ENCODE data around the gene ELOVL5. TPM values are rescaled to one million over a fixed set of nuclear protein-coding genes. Genes with fewer than 3 reads are reported as not detected.

Gene ELOVL5
- total RNA-seq, 2 donors from 2014 or later: 103 to 108 TPM

GRCh38 chr6:53310771-53311585 is 37.8 kb downstream of the ELOVL5 start:
- DNase-seq: no peak
- H3K27ac Mint-ChIP-seq: no peak overlapping the region
- no peak overlapping the region for H3K27ac ChIP-seq (ENCODE audit: low read depth, low read length)

GRCh38 chr6:53309901-53310300 is 38.8 kb downstream of the ELOVL5 start:
- no peak overlapping the region for H3K9ac ChIP-seq (ENCODE audit: extremely low read depth, low read length, poor library complexity, severe bottlenecking)
- Mint-ChIP-seq H3K36me3 (ENCODE audit: low read depth) (peaks cover 14% of the 10 kb centered on the region), H3K27me3 (ENCODE audit: insufficient read depth) (no peaks in the 10 kb centered on the region), H3K9me3 (peaks cover 18% of the 10 kb centered on the region), H3K4me1 (peaks cover 22% of the 10 kb centered on the region), H3K4me3 (no peak overlapping the region), H3K27ac (peak overlapping the region; percentile 48)
- no peaks in the 10 kb centered on the region for H3K27me3 ChIP-seq (ENCODE audit: control insufficient read depth, insufficient read depth, low read length, poor library complexity, severe bottlenecking)
- no peak overlapping the region for H3K27ac ChIP-seq (ENCODE audit: low read depth, low read length)
- no peaks in the 10 kb centered on the region for H3K36me3 ChIP-seq (ENCODE audit: control insufficient read depth, insufficient read depth, low read length)
- no peak overlapping the region for H3K4me3 ChIP-seq (ENCODE audit: low read length)
- H3K4me1 ChIP-seq (ENCODE audit: control insufficient read depth, insufficient read depth, low read length): peaks cover 2% of the 10 kb centered on the region
- TF ChIP-seq, protein P1, sequence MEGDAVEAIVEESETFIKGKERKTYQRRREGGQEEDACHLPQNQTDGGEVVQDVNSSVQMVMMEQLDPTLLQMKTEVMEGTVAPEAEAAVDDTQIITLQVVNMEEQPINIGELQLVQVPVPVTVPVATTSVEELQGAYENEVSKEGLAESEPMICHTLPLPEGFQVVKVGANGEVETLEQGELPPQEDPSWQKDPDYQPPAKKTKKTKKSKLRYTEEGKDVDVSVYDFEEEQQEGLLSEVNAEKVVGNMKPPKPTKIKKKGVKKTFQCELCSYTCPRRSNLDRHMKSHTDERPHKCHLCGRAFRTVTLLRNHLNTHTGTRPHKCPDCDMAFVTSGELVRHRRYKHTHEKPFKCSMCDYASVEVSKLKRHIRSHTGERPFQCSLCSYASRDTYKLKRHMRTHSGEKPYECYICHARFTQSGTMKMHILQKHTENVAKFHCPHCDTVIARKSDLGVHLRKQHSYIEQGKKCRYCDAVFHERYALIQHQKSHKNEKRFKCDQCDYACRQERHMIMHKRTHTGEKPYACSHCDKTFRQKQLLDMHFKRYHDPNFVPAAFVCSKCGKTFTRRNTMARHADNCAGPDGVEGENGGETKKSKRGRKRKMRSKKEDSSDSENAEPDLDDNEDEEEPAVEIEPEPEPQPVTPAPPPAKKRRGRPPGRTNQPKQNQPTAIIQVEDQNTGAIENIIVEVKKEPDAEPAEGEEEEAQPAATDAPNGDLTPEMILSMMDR (conservative IDR thresholded peaks at IDR 0.05): no peak
- 88 to 90% methylated on average over 2 to 4 of the region's 4 CpGs for WGBS, 2 experiments (ENCODE audit: insufficient coverage in 1 of 2, insufficient read length in 1 of 2)
- no peak for DNase-seq
- peaks cover 16% of the 10 kb centered on the region for H3K9me3 ChIP-seq (ENCODE audit: control insufficient read depth, low read length)

More at GRCh38 chr6:53310771-53311585, 37.8 kb downstream of the ELOVL5 start:
- Histone ChIP-seq H3K36me3 (ENCODE audit: control insufficient read depth, insufficient read depth, low read length) (no peaks in the 10 kb centered on the region), H3K4me3 (ENCODE audit: low read length) (no peak overlapping the region), H3K9me3 (ENCODE audit: control insufficient read depth, low read length) (peaks cover 16% of the 10 kb centered on the region), H3K4me1 (ENCODE audit: control insufficient read depth, insufficient read depth, low read length) (peaks cover 2% of the 10 kb centered on the region), H3K27me3 (ENCODE audit: control insufficient read depth, insufficient read depth, low read length, poor library complexity, severe bottlenecking) (no peaks in the 10 kb centered on the region), H3K9ac (ENCODE audit: extremely low read depth, low read length, poor library complexity, severe bottlenecking) (no peak overlapping the region)
- no peaks in the 10 kb centered on the region for H3K27me3 Mint-ChIP-seq (ENCODE audit: insufficient read depth)
- TF ChIP-seq, protein P1 (conservative IDR thresholded peaks at IDR 0.05): no peak
- WGBS, 2 experiments (ENCODE audit: insufficient coverage in 1 of 2, insufficient read length in 1 of 2): 96 to 100% methylated on average over 3 to 5 of the region's 6 CpGs
- no peak overlapping the region for H3K4me3 Mint-ChIP-seq
- peaks cover 11% of the 10 kb centered on the region for H3K9me3 Mint-ChIP-seq
- peaks cover 22% of the 10 kb centered on the region for H3K4me1 Mint-ChIP-seq
- peaks cover 10% of the 10 kb centered on the region for H3K36me3 Mint-ChIP-seq (ENCODE audit: low read depth)

GRCh38 chr6:53309059-53309900 is 39.5 kb downstream of the ELOVL5 start:
- H3K4me1 Mint-ChIP-seq: peaks cover 25% of the 10 kb centered on the region

More at GRCh38 chr6:53309059-53309900, 39.5 kb downstream of the ELOVL5 start:
- H3K9me3 Mint-ChIP-seq: peaks cover 22% of the 10 kb centered on the region
- peaks cover 2% of the 10 kb centered on the region for H3K4me1 ChIP-seq (ENCODE audit: control insufficient read depth, insufficient read depth, low read length)
- H3K4me3 ChIP-seq (ENCODE audit: low read length): no peak overlapping the region
- H3K27ac ChIP-seq (ENCODE audit: low read depth, low read length): no peak overlapping the region
- no peaks in the 10 kb centered on the region for H3K27me3 ChIP-seq (ENCODE audit: control insufficient read depth, insufficient read depth, low read length, poor library complexity, severe bottlenecking)
- peaks cover 16% of the 10 kb centered on the region for H3K9me3 ChIP-seq (ENCODE audit: control insufficient read depth, low read length)
- peaks cover 18% of the 10 kb centered on the region for H3K36me3 Mint-ChIP-seq (ENCODE audit: low read depth)
- peak overlapping the region; percentile 48 for H3K27ac Mint-ChIP-seq
- TF ChIP-seq, protein P1 (conservative IDR thresholded peaks at IDR 0.05): no peak
- no peaks in the 10 kb centered on the region for H3K27me3 Mint-ChIP-seq (ENCODE audit: insufficient read depth)
- no peaks in the 10 kb centered on the region for H3K36me3 ChIP-seq (ENCODE audit: control insufficient read depth, insufficient read depth, low read length)
- WGBS, 2 experiments (ENCODE audit: insufficient coverage in 1 of 2, insufficient read length in 1 of 2): 87 to 92% methylated on average over 2 to 7 of the region's 7 CpGs
- H3K4me3 Mint-ChIP-seq: no peak overlapping the region
- no peak overlapping the region for H3K9ac ChIP-seq (ENCODE audit: extremely low read depth, low read length, poor library complexity, severe bottlenecking)
- no peak for DNase-seq
